Keratinocyte (primary cell): ENCODE results near the gene MYH10. TPM values are rescaled to one million over a fixed set of nuclear protein-coding genes. Genes with fewer than 3 reads are reported as not detected.

Experiments used
- DNase-seq: peaks from one replicate; pipeline ENCODE4 v3.0.0-alpha.2; 2011; ENCODE audit warnings: low read depth, missing footprints, low spot score
- FAIRE-seq: peaks from 2 replicates; lab custom pipeline; 2011; peaks lifted over from hg19 to GRCh38; lab: Jason Lieb, UNC
- H2AFZ ChIP-seq: 2 replicates; pipeline ENCODE4 v1.6.0; 2012; ENCODE audit warnings: low read length, control low read depth, inconsistent platforms; ENCODE audit not compliant: control insufficient read depth
- H3K27ac ChIP-seq: 2 replicates; pipeline ENCODE4 v1.5.1; 2011; ENCODE audit warnings: low read length; ENCODE audit not compliant: control insufficient read depth, insufficient read depth
- H3K27me3 ChIP-seq: 3 replicates; pipeline ENCODE4 v1.6.0; 2011; ENCODE audit warnings: low read length; ENCODE audit not compliant: control insufficient read depth, insufficient read depth; ENCODE audit errors: extremely low read depth
- H3K36me3 ChIP-seq, 2 experiments: 2 replicates in 1 of 2; 3 replicates in 1 of 2; pipeline ENCODE4 v1.5.1; 2011; ENCODE audit warnings: low read length in 2 of 2, mild to moderate bottlenecking in 1 of 2; ENCODE audit not compliant: control insufficient read depth in 2 of 2, insufficient read depth in 2 of 2; ENCODE audit errors: extremely low read depth in 1 of 2
- H3K4me1 ChIP-seq: 3 replicates; pipeline ENCODE4 v1.5.1; 2011; ENCODE audit warnings: low read length; ENCODE audit not compliant: control insufficient read depth, insufficient read depth; ENCODE audit errors: extremely low read depth
- H3K4me2 ChIP-seq: 3 replicates; pipeline ENCODE4 v1.6.0; 2011; ENCODE audit warnings: low read depth, low read length; ENCODE audit not compliant: control insufficient read depth, insufficient read depth; ENCODE audit errors: extremely low read depth
- H3K4me3 ChIP-seq, 3 experiments: fragments of 200-600 bp in 1 of 3; sonication (generic) in 1 of 3; 2 replicates in 2 of 3; 3 replicates in 1 of 3; pipeline ENCODE4 v1.5.1; 2011 to 2016; ENCODE audit warnings: low read length in 3 of 3, mild to moderate bottlenecking in 3 of 3, control low read depth in 2 of 3, inconsistent platforms in 1 of 3, low read depth in 1 of 3, mixed read lengths in 1 of 3, mixed run types in 1 of 3, moderate library complexity in 1 of 3; ENCODE audit not compliant: control insufficient read depth in 2 of 3, insufficient read depth in 2 of 3; ENCODE audit errors: extremely low read depth in 1 of 3
- H3K79me2 ChIP-seq: 2 replicates; pipeline ENCODE4 v1.6.0; 2012; ENCODE audit warnings: low read length; ENCODE audit not compliant: control insufficient read depth, insufficient read depth
- H3K9ac ChIP-seq: 3 replicates; pipeline ENCODE4 v1.6.0; 2011; ENCODE audit warnings: low read length; ENCODE audit not compliant: control insufficient read depth, insufficient read depth; ENCODE audit errors: extremely low read depth
- H3K9me1 ChIP-seq: 3 replicates; pipeline ENCODE4 v1.6.0; 2011; ENCODE audit warnings: low read length; ENCODE audit not compliant: control insufficient read depth, insufficient read depth; ENCODE audit errors: extremely low read depth
- H3K9me3 ChIP-seq: 2 replicates; pipeline ENCODE4 v1.5.1; 2012; ENCODE audit warnings: low read depth, low read length; ENCODE audit not compliant: control insufficient read depth
- H4K20me1 ChIP-seq: 3 replicates; pipeline ENCODE4 v1.6.0; 2011; ENCODE audit warnings: low read length; ENCODE audit not compliant: control insufficient read depth, insufficient read depth; ENCODE audit errors: extremely low read depth
- CTCF ChIP-seq, 3 experiments: IDR thresholded peaks in 1 of 3; conservative IDR thresholded peaks in 1 of 3; optimal IDR thresholded peaks in 1 of 3; 2 replicates in 2 of 3; 3 replicates in 1 of 3; pipeline versions ENCODE3 to v1.5.1; 2011; ENCODE audit warnings: low read length in 3 of 3, mild to moderate bottlenecking in 3 of 3, moderate library complexity in 2 of 3, control low read depth in 1 of 3, inconsistent platforms in 1 of 3; ENCODE audit not compliant: insufficient read depth in 2 of 3; ENCODE audit errors: extremely low read depth in 1 of 3
- EZH2 ChIP-seq: IDR thresholded peaks from one replicate; pipeline ENCODE4 v1.6.1; 2012; ENCODE audit warnings: inconsistent platforms, mild to moderate bottlenecking, low read length, moderate library complexity
- dilution Hi-C: fragments of 300-500 bp; cut with MboI; formaldehyde crosslinking; loops from one replicate; pipeline ENCODE4 v1.7.0; 2020; ENCODE audit warnings: low sequenced_read_pairs; ENCODE audit not compliant: extremely low pct_ligation_motif_present
- polyA plus RNA-seq, 5 experiments: library from polyadenylated mRNA; depleted of rRNA in 3 of 5; stranded (reverse) in 3 of 5; stranded (forward) in 1 of 5; unstranded in 1 of 5; fragments of >200 nt; gene quantifications; 1 replicate in 1 of 5; 2 replicates in 3 of 5; 3 replicates in 1 of 5; pipeline versions ENCODE4 v1.2.1 to v1.2.3, GENCODE V29; 2011 to 2012; ENCODE audit warnings: missing spikeins in 2 of 5, low read depth in 1 of 5, low replicate concordance in 1 of 5
- small RNA-seq, 3 experiments: library from RNA; depleted of rRNA; stranded (forward); fragments of <200 nt; gene quantifications; one replicate each; pipeline ENCODE3, GENCODE V24; 2012; ENCODE audit warnings: low read depth in 3 of 3, low replicate concordance in 1 of 3; ENCODE audit not compliant: insufficient read length in 3 of 3

MYH10 gene
- polyA plus RNA-seq, 1 donor (not counting 4 experiments of a cell fraction or from before 2014, with no cell fraction given): 21.2 TPM

- H3K9me3 ChIP-seq: no peaks in the 10 kb centered on the region
- H3K36me3 ChIP-seq: no peaks in the 10 kb centered on the region
- no peak for DNase-seq
- peaks cover 9% of the 10 kb centered on the region for H3K4me1 ChIP-seq
- H3K9ac ChIP-seq: no peak overlapping the region
- H3K4me3 ChIP-seq: no peak overlapping the region
- no peaks in the 10 kb centered on the region for H3K27me3 ChIP-seq
- TF ChIP-seq EZH2: no peak
- no peak for TF ChIP-seq CTCF (optimal IDR thresholded peaks at IDR 0.05 in 1 of 3, IDR thresholded peaks at IDR 0.05 in 1 of 3, conservative IDR thresholded peaks at IDR 0.05 in 1 of 3; ENCODE audit: extremely low read depth in 1 of 3, insufficient read depth in 2 of 3, low read length in 3 of 3)
- H3K79me2 ChIP-seq: no peaks in the 10 kb centered on the region
- peaks cover 2% of the 10 kb centered on the region for H3K9me1 ChIP-seq
- H2AFZ ChIP-seq: no peak overlapping the region
- no peak overlapping the region for H3K27ac ChIP-seq
- no peak overlapping the region for H3K4me2 ChIP-seq
- dilution Hi-C loops: no loop called here
- no peaks in the 10 kb centered on the region for H4K20me1 ChIP-seq
- FAIRE-seq: no peak
These were observed 203.7 kb downstream of the MYH10 start for GRCh38 chr17:8426802-8427201.

GRCh38 chr17:8426094-8426720, 204.3 kb downstream of the MYH10 start:
- dilution Hi-C loops: no loop called here
- DNase-seq (no peak), FAIRE-seq (no peak)
- Histone ChIP-seq H3K4me1 (peaks cover 5% of the 10 kb centered on the region), H4K20me1 (no peaks in the 10 kb centered on the region), H3K4me2 (no peak overlapping the region), H3K9ac (no peak overlapping the region), H3K9me1 (no peaks in the 10 kb centered on the region), H3K79me2 (no peaks in the 10 kb centered on the region), H3K4me3 (no peak overlapping the region), H3K27me3 (no peaks in the 10 kb centered on the region), H3K9me3 (no peaks in the 10 kb centered on the region), H2AFZ (no peak overlapping the region), H3K27ac (no peak overlapping the region), H3K36me3 (no peaks in the 10 kb centered on the region)
- TF ChIP-seq CTCF (optimal IDR thresholded peaks at IDR 0.05 in 1 of 3, IDR thresholded peaks at IDR 0.05 in 1 of 3, conservative IDR thresholded peaks at IDR 0.05 in 1 of 3; ENCODE audit: extremely low read depth in 1 of 3, insufficient read depth in 2 of 3, low read length in 3 of 3) (no peak), EZH2 (no peak)

Small RNAs within 50 kb of the gene (small RNA-seq; reads per million reads assigned to genes)
- 0 to 4.3 (median 0.33) reads per million in 3 experiments for gene RNU7-43P

Other genes starting within 250 kb of the MYH10 start
- gene RPL26, start 247.5 kb downstream of the MYH10 start, polyA plus RNA-seq: 4,206 to 5,909 TPM (median 4,505 TPM) in 3 replicates
- gene RNF222, start 232.9 kb downstream of the MYH10 start, polyA plus RNA-seq: 0.18 to 0.46 TPM (median 0.23 TPM) in 3 replicates
- gene NDEL1, start 194.8 kb downstream of the MYH10 start, polyA plus RNA-seq: 65.4 to 77.4 TPM (median 76.8 TPM) in 3 replicates
- gene CCDC42, start 114.1 kb upstream of the MYH10 start, polyA plus RNA-seq: not detected in 3 replicates
- gene SPDYE4, start 127.8 kb upstream of the MYH10 start, polyA plus RNA-seq: not detected in 3 replicates
- gene MFSD6L, start 168.6 kb upstream of the MYH10 start, polyA plus RNA-seq: not detected in 3 replicates
- gene PIK3R6, start 236.9 kb upstream of the MYH10 start, polyA plus RNA-seq: 0.02 to 0.06 TPM (median 0.03 TPM) in 3 replicates